Measurements from ENCODE around the gene ZNF653.
A peak's percentile ranks its signal among the peaks of the same experiment; 100 is the strongest.
"Not testable (repeated sequence)": the region's sequence is repeated elsewhere in the genome, so short reads cannot be mapped to it uniquely, and the experiment has no call there.

ZNF653 gene

GRCh38 chr19:11480715-11481533 is 24.7 kb downstream of the ZNF653 start, which contains the start of gene ELAVL3:
Gene ELAVL3 (minus strand): TSS chr19:11481046. CDS start chr19:11480608, 438 bp downstream.
- no peak for DNase-seq

- DNase-seq, result no peak
Measured at GRCh38 chr19:11479898-11480714, 25.5 kb downstream of the ZNF653 start.

GRCh38 chr19:11479090-11479897 is 26.3 kb downstream of the ZNF653 start:
- DNase-seq, result peak; percentile 34 to 39

GRCh38 chr19:11478167-11479089 is 27.2 kb downstream of the ZNF653 start:
- no peak for DNase-seq

GRCh38 chr19:11475861-11476260 is 29.8 kb downstream of the ZNF653 start:
- no peak for DNase-seq

GRCh38 chr19:11475343-11475742 is 30.3 kb downstream of the ZNF653 start:
- DNase-seq, result not testable (repeated sequence)

- no peak for DNase-seq
Measured at GRCh38 chr19:11473725-11474124, 31.9 kb downstream of the ZNF653 start.

GRCh38 chr19:11468266-11468845 is 37.3 kb downstream of the ZNF653 start:
- not testable (repeated sequence) for DNase-seq

GRCh38 chr19:11465600-11465999 is 40.0 kb downstream of the ZNF653 start:
- no peak for DNase-seq

- no peak for DNase-seq
Measured at GRCh38 chr19:11464333-11465265, 41.0 kb downstream of the ZNF653 start.

- no peak for DNase-seq
Measured at GRCh38 chr19:11463391-11463790, 42.2 kb downstream of the ZNF653 start.

- no peak for DNase-seq
Measured at GRCh38 chr19:11461453-11461852, 44.2 kb downstream of the ZNF653 start.

- DNase-seq, result peak in 1 of 2 experiments; percentile 35
Measured at GRCh38 chr19:11460207-11460606, 45.4 kb downstream of the ZNF653 start.

- DNase-seq, result not testable (repeated sequence)
Measured at GRCh38 chr19:11458912-11459311, 46.7 kb downstream of the ZNF653 start.

GRCh38 chr19:11458236-11458900 is 47.3 kb downstream of the ZNF653 start:
- no peak for DNase-seq

- no peak for DNase-seq
Measured at GRCh38 chr19:11457831-11458230, 47.8 kb downstream of the ZNF653 start.

- DNase-seq, result no peak
Measured at GRCh38 chr19:11457115-11457514, 48.5 kb downstream of the ZNF653 start.

GRCh38 chr19:11456659-11457058 is 49.0 kb downstream of the ZNF653 start:
- DNase-seq, result no peak

GRCh38 chr19:11455233-11455554 is 50.4 kb downstream of the ZNF653 start:
- not testable (repeated sequence) for DNase-seq
